Activated CD4-positive, alpha-beta T cell treated with anti-CD3 and anti-CD28 coated beads, Interleukin-2, Interleukin-4, amounts not matched to agents 100 ng/mL and 50 ng/mL, durations not matched to agents 16 hours and 8 hours (primary cell): ENCODE measurements around the gene ZNF594.
A peak's percentile ranks its signal among the peaks of the same experiment; 100 is the strongest.
"Not testable (repeated sequence)": the region's sequence is repeated elsewhere in the genome, so short reads cannot be mapped to it uniquely, and the experiment has no call there.

Source experiments
- DNase-seq: peaks from one replicate; pipeline ENCODE4 v3.0.0-alpha.2; 2020; ENCODE audit warnings: low spot score

ZNF594 gene

DNA sequence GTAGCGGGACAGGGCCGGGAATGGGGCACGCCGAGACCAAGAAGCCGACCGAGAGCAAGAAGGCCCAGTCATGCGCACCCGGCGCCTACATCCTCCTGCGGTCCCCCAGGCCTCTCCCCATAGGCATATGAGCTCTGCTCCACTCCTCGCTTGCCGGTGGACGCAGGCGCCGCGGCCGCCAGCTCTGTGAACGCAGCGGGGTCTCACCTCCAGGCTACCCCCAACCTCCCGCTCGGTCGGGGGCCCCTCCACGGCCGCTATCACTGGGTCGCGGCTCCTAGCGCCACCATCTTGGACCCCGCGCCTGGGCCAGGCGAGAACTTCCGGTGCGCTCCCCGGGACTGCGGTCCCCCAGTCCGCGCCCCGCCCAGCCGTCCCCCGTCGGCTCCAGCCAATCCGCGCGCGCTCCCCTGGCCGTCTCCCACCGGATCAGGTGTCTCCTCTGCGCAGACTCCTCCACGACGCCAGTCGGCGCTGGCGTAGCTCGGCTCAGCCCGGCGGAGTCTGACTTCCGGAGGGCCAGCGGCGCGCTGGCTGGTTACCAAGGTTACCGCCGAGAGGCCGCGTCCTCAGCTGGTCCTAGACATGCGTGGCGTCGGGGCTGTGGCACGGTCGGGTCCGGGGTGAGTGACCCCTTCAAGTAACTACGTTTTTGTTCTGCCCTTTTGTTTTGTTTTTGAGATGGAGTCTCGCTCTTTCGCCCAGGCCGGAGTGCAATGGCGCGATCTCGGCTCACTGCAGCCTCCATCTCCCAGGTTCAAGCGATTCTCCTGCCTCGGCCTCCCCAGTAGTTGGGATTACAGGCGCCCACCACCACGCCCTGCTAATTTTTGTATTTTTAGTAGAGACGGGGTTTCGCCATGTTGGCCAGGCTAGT lies at the start of gene ZNF594:
TSS of gene ZNF594 (minus strand) at position 328 of the 877 bp plus-strand sequence. CDS start 7,612 bp downstream, outside the sequence.
- DNase-seq, result peak; percentile 97

DNA sequence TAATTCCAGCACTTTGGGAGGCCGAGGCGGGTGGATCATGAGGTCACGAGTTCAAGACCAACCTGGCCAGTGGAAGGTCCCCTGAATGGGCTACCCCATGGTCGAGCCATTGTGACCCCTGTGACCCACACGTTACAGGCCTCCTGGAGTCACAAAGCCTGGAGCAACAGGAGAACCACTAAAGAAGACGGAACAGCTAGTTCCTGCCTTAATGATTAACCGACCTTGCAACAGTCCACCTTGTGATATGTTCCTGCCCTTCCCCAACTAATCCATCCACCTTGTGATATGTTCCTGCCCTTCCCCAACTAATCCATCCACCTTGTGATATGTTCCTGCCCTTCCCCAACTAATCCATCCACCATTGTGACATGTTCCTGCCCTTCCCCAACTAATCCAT lies 48.1 kb upstream of the ZNF594 start:
- DNase-seq, result not testable (repeated sequence)

GRCh38 chr17:5238333-5238732 lies 46.7 kb upstream of the ZNF594 start:
- no peak for DNase-seq

GRCh38 chr17:5237541-5238016 lies 45.9 kb upstream of the ZNF594 start:
- DNase-seq, result peak; percentile 57

DNA sequence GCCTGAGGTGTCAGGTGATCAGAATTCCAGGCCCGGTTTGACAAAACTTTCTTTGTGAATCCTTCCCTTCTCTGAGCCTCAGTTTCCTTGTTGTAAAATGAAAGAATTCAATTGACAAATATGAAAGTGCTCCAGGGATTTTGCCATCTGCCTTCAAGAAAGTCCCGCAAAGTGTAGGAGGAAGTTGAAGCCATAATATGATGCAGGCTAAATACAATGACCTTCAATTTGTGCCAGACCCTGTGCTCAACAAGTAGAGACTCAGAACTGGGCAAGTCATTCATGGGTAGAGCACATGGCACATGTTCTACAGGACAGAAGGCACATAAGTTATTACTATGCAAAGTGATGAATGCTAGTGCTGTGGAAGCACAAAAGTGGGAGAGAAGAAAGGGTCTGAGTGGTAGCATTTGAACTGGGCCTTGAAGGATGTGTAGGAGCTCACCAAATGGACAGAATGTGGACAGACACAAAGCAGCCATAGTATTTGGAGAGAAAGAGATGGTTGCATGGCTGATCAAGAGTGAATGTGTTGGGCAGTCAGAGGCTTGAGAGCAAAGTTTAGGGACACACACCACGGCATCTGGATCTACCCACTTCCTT lies 45.4 kb upstream of the ZNF594 start:
- no peak for DNase-seq

DNA sequence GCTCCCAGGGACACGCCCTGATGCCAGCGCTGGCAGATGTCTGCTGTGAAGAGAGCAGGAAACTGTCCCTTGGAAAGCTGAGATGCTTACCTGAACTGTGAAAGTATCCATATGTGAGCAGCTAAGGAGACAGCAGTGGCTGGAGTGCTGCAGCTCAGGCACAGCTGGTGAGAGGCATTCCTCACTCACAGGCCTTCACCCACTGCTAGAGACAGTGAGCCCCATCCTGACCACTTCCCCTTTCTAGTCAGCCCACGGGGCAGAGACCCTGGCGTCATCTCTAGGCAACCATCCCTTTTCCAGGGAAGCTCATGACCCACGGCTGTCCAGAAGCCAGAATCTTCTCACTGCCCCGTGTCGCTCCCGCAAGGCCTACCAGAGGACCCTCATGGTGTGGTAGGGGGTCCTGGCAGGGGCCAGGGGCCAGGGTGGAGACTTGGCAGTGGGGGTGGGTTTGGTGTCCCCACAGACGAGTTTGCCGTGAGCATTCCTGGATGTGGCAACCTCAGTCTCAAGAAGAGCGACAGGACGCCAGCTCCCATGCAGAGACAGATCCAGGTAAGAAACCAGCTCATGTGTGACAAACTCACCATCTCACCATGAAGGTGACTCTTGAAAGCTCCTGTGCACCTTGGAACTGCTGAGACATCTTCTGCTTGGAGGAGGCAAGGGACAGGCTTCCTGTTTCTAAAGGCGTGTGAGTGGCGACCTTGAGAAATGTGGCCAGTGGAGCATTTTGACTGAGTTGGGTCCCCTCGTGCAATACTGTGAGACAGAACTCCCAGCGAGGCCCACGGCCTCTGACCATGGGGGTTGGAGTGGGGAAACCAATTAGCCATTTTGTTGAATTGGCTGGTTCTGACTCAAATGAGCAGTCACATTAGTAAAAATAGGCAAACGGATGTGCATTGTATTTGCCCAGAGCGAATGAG lies 43.2 kb upstream of the ZNF594 start, which contains the start of gene SCIMP:
TSS of gene SCIMP (minus strand) at position 216 of the 932 bp plus-strand sequence. CDS start at position 111, 105 bp downstream.
- DNase-seq, result no peak

DNA sequence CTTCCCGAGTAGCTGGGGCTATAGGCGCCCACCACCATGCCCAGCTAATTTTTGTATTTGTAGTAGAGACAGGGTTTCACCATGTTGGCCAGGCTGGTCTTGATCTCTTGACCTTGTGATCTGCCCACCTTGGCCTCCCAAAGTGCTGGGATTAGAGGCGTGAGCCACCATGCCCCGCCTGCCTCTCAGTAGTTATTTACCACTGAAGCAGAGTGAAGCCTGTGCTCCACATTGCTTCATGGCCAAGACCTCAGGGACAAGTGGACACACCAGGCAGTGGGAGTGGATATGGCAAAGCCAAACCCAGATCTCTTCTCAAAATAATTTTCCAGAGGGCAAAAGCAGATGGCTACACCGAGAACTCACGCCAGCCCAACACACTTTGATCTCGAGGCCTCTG lies 41.8 kb upstream of the ZNF594 start:
- not testable (repeated sequence) for DNase-seq

- no peak for DNase-seq
These were observed 35.5 kb upstream of the ZNF594 start for GRCh38 chr17:5226940-5227878.

- DNase-seq, result no peak
These were observed 34.2 kb upstream of the ZNF594 start for GRCh38 chr17:5225668-5226457.

GRCh38 chr17:5221912-5222311 lies 30.2 kb upstream of the ZNF594 start:
- not testable (repeated sequence) for DNase-seq

- DNase-seq, result no peak
These were observed 28.4 kb upstream of the ZNF594 start for GRCh38 chr17:5220074-5220473.

DNA sequence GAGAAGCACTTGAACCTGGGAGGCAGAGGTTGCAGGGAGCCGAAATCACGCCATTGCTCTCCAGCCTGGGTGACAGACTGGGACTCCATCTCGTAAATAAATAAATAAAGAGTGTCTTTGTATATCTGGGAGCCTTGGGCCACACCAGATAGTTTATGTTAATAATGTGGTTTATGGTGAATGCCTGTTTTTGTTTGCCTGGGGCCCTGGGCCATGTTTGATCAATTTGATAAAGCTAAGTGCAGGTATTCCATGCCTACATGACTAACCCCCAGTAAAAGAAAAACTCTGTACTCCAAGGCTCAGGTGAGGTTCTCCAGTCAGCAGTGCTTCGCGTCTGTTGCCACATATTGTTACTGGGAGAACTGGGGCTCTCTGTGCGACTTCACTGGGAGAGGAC lies 27.9 kb upstream of the ZNF594 start:
- no peak for DNase-seq

GRCh38 chr17:5217562-5217961 lies 25.9 kb upstream of the ZNF594 start:
- not testable (repeated sequence) for DNase-seq

- DNase-seq, result no peak
These were observed 19.8 kb upstream of the ZNF594 start for GRCh38 chr17:5211458-5211857.

GRCh38 chr17:5210614-5211252 lies 19.1 kb upstream of the ZNF594 start:
- DNase-seq, result no peak

DNA sequence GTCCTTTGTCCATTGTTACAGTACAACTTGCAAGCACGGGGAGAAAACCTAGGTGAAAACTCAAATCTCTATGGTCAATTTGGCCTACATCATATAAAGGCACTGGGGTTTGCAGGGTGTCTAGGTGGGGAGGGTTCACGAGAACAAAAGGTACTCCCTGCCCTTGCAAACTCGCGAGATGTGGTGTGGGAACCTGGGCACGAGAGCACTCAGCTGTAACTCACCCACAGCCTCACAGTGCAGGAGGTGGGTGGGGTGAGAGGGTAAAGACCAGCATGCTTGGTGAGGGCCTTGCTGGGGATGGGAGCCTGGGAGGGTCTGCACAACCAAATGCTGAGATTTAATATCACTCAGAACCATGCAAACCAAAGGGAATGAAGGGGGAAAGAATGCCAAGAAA lies 18.4 kb upstream of the ZNF594 start:
- DNase-seq, result no peak

DNA sequence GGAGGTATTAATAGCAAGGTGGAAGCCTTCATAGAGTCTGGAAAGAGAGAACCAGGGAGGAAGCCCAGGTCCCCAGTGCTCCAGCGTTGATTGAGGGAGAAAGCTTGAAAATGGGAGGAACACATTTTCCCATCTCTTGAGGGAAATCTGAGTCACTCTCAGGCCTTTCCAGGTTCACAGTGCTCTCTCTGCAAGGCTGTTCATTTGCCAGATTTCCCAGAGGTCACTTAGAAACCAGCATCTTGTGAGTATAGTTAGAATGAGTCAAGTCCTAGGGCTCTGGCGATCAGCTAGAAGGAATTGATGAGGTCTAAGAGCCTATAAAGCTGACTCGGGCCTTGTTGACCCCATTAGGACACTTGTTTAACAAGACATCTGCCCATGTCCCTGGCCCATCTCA lies 17.7 kb upstream of the ZNF594 start:
- no peak for DNase-seq

GRCh38 chr17:5203908-5204294 lies 12.2 kb upstream of the ZNF594 start:
- peak; percentile 30 for DNase-seq

DNA sequence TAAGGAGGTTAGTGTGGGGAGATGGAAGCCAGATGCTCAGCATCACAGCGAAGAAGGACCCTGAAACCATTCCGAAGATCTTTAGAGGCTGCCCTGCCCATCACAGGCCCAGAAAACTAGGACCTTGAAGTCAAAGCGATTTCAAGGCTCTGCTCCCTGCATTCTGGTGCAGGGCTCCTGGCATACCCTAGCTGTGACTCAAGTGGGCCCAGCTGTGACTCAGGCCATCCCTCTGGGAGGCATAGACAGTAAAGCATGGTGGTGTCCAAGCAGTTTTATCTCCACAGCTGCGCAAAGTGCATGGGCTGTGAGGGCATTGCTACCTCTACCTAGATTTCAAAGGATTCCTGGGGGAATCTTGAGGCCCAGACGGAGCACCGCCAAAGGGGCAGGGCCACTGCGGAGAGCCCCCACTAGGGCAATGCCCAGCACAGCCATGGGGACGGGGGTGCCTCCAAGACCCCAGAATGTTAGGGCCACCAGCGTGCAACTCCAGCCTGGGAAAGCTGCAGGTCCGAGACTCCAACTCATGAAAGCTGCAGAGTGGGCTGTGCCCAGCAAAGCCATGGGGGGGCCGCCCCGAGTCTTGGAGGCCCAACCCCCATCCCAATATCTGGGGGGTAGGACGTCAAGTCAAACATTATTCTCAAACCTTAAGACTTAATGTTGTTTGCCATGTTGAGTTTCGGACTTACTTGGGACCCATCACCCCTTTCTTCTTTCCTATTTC lies 11.7 kb upstream of the ZNF594 start:
- no peak for DNase-seq
